Measurements from ENCODE around the gene SHISA2. TPM values are rescaled to one million over a fixed set of nuclear protein-coding genes. Genes with fewer than 3 reads are reported as not detected.

The SHISA2 gene
- total RNA-seq = under 0.01 and 0.57 TPM in 2 replicates

DNA sequence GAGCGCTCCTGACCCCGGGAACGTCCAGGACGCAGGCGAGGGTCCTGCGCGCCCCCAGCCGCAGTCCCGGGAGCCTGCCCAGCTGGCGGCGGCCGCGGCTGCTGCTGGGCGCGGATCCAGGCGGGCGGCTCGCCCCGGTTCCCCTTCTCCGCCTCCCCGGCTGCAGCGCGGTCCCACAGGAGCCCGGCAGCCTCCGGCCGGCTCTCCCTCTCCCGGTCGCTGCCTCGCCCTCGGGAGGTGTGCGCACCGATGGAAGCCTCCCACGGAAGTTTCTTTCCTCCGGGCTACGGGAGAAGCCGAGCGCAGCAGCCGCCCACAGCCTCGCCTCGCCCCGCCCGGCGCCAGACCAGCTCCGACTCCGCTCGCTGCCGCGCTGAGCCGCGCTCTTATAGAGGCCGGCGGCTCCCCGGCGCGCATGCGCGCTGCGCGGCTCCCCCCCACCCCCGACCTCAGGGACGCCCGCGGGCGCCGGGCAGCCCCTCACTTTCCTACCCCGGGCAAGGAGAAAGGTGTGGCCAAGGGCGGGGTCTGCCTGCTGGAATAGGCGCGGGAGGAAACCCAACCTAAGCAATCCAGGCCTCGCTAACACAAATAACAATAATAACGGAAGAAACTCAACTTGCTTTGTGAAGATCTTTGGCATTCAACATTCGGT, at the start of gene SHISA2:
Gene SHISA2, minus strand, starts transcription at position 360 of the 655 bp plus-strand sequence. CDS start 1,041 bp downstream, outside the sequence.

Other genes starting within 250 kb of the SHISA2 start
- gene RNF6, start 170.3 kb upstream of the SHISA2 start, total RNA-seq = 44.0 and 50.3 TPM in 2 replicates
- gene CDK8, start 202.1 kb upstream of the SHISA2 start, total RNA-seq = 16.6 and 21.6 TPM in 2 replicates